Measurements from ENCODE around the gene B4GALT7.
"Not testable (repeated sequence)": the region's sequence is repeated elsewhere in the genome, so short reads cannot be mapped to it uniquely, and the experiment has no call there.

Gene B4GALT7

GRCh38 chr5:177611446-177612214, 11.7 kb downstream of the B4GALT7 start:
- no peak overlapping the region for H3K27ac ChIP-seq (ENCODE audit: low read depth, low read length)
- peaks cover 10% of the 10 kb centered on the region for H3K4me1 ChIP-seq (ENCODE audit: insufficient read depth, low read length)
- no peaks in the 10 kb centered on the region for H3K27me3 ChIP-seq (ENCODE audit: control insufficient read depth in 1 of 2, insufficient read depth in 2 of 2, low read length in 2 of 2)
- no peak overlapping the region for H3K4me3 ChIP-seq (ENCODE audit: low read depth in 1 of 2, low read length in 2 of 2)
- peaks cover 5% of the 10 kb centered on the region for H3K36me3 ChIP-seq (ENCODE audit: insufficient read depth, low read length)
- H3K9me3 ChIP-seq (ENCODE audit: low read length) = no peaks in the 10 kb centered on the region
- H3K9ac ChIP-seq (ENCODE audit: low read length) = no peak overlapping the region

- Histone ChIP-seq H3K27ac (ENCODE audit: low read depth, low read length) (no peak overlapping the region), H3K9ac (ENCODE audit: low read length) (no peak overlapping the region), H3K36me3 (ENCODE audit: insufficient read depth, low read length) (peaks cover 9% of the 10 kb centered on the region), H3K4me1 (ENCODE audit: insufficient read depth, low read length) (peaks cover 6% of the 10 kb centered on the region), H3K4me3 (ENCODE audit: low read depth in 1 of 2, low read length in 2 of 2) (no peak overlapping the region), H3K27me3 (ENCODE audit: control insufficient read depth in 1 of 2, insufficient read depth in 2 of 2, low read length in 2 of 2) (no peaks in the 10 kb centered on the region), H3K9me3 (ENCODE audit: low read length) (no peaks in the 10 kb centered on the region)
Observed at GRCh38 chr5:177612215-177612673, 12.3 kb downstream of the B4GALT7 start.

GRCh38 chr5:177620560-177620959, 20.6 kb downstream of the B4GALT7 start:
- no peaks in the 10 kb centered on the region for H3K27me3 ChIP-seq (ENCODE audit: control insufficient read depth in 1 of 2, insufficient read depth in 2 of 2, low read length in 2 of 2)
- peaks cover 36% of the 10 kb centered on the region for H3K36me3 ChIP-seq (ENCODE audit: insufficient read depth, low read length)
- no peak overlapping the region for H3K4me3 ChIP-seq (ENCODE audit: low read depth in 1 of 2, low read length in 2 of 2)
- H3K27ac ChIP-seq (ENCODE audit: low read depth, low read length) = no peak overlapping the region
- H3K4me1 ChIP-seq (ENCODE audit: insufficient read depth, low read length) = no peaks in the 10 kb centered on the region
- no peaks in the 10 kb centered on the region for H3K9me3 ChIP-seq (ENCODE audit: low read length)
- no peak overlapping the region for H3K9ac ChIP-seq (ENCODE audit: low read length)

- H3K27ac ChIP-seq (ENCODE audit: low read depth, low read length); H3K9me3 ChIP-seq (ENCODE audit: low read length); H3K4me3 ChIP-seq (ENCODE audit: low read depth in 1 of 2, low read length in 2 of 2); H3K4me1 ChIP-seq (ENCODE audit: insufficient read depth, low read length); H3K9ac ChIP-seq (ENCODE audit: low read length); H3K27me3 ChIP-seq (ENCODE audit: control insufficient read depth in 1 of 2, insufficient read depth in 2 of 2, low read length in 2 of 2): not testable (repeated sequence)
- peaks cover 16% of the 10 kb centered on the region for H3K36me3 ChIP-seq (ENCODE audit: insufficient read depth, low read length)
Observed at GRCh38 chr5:177624172-177624571, 24.2 kb downstream of the B4GALT7 start.

GRCh38 chr5:177630186-177630585, 30.3 kb downstream of the B4GALT7 start:
- not testable (repeated sequence) for H3K27ac ChIP-seq (ENCODE audit: low read depth, low read length); H3K4me3 ChIP-seq (ENCODE audit: low read depth in 1 of 2, low read length in 2 of 2); H3K36me3 ChIP-seq (ENCODE audit: insufficient read depth, low read length); H3K9ac ChIP-seq (ENCODE audit: low read length); H3K4me1 ChIP-seq (ENCODE audit: insufficient read depth, low read length); H3K9me3 ChIP-seq (ENCODE audit: low read length); H3K27me3 ChIP-seq (ENCODE audit: control insufficient read depth in 1 of 2, insufficient read depth in 2 of 2, low read length in 2 of 2)

- not testable (repeated sequence) for H3K27me3 ChIP-seq (ENCODE audit: control insufficient read depth in 1 of 2, insufficient read depth in 2 of 2, low read length in 2 of 2); H3K27ac ChIP-seq (ENCODE audit: low read depth, low read length); H3K4me3 ChIP-seq (ENCODE audit: low read depth in 1 of 2, low read length in 2 of 2); H3K9ac ChIP-seq (ENCODE audit: low read length); H3K36me3 ChIP-seq (ENCODE audit: insufficient read depth, low read length); H3K4me1 ChIP-seq (ENCODE audit: insufficient read depth, low read length); H3K9me3 ChIP-seq (ENCODE audit: low read length)
Observed at GRCh38 chr5:177634912-177635311, 35.0 kb downstream of the B4GALT7 start.

- not testable (repeated sequence) for H3K4me1 ChIP-seq (ENCODE audit: insufficient read depth, low read length); H3K4me3 ChIP-seq (ENCODE audit: low read depth in 1 of 2, low read length in 2 of 2); H3K9ac ChIP-seq (ENCODE audit: low read length); H3K9me3 ChIP-seq (ENCODE audit: low read length); H3K27me3 ChIP-seq (ENCODE audit: control insufficient read depth in 1 of 2, insufficient read depth in 2 of 2, low read length in 2 of 2); H3K36me3 ChIP-seq (ENCODE audit: insufficient read depth, low read length); H3K27ac ChIP-seq (ENCODE audit: low read depth, low read length)
Observed at GRCh38 chr5:177645462-177645861, 45.5 kb downstream of the B4GALT7 start.

GRCh38 chr5:177651235-177651634, 51.3 kb downstream of the B4GALT7 start:
- H3K4me3 ChIP-seq (ENCODE audit: low read depth in 1 of 2, low read length in 2 of 2); H3K4me1 ChIP-seq (ENCODE audit: insufficient read depth, low read length); H3K27me3 ChIP-seq (ENCODE audit: control insufficient read depth in 1 of 2, insufficient read depth in 2 of 2, low read length in 2 of 2); H3K27ac ChIP-seq (ENCODE audit: low read depth, low read length); H3K36me3 ChIP-seq (ENCODE audit: insufficient read depth, low read length); H3K9ac ChIP-seq (ENCODE audit: low read length); H3K9me3 ChIP-seq (ENCODE audit: low read length): not testable (repeated sequence)

- not testable (repeated sequence) for H3K4me1 ChIP-seq (ENCODE audit: insufficient read depth, low read length); H3K9ac ChIP-seq (ENCODE audit: low read length); H3K9me3 ChIP-seq (ENCODE audit: low read length); H3K4me3 ChIP-seq (ENCODE audit: low read depth in 1 of 2, low read length in 2 of 2); H3K27me3 ChIP-seq (ENCODE audit: control insufficient read depth in 1 of 2, insufficient read depth in 2 of 2, low read length in 2 of 2); H3K36me3 ChIP-seq (ENCODE audit: insufficient read depth, low read length); H3K27ac ChIP-seq (ENCODE audit: low read depth, low read length)
Observed at GRCh38 chr5:177657846-177658245, 57.9 kb downstream of the B4GALT7 start.

GRCh38 chr5:177658542-177658941, 58.6 kb downstream of the B4GALT7 start:
- not testable (repeated sequence) for H3K4me3 ChIP-seq (ENCODE audit: low read depth in 1 of 2, low read length in 2 of 2); H3K27me3 ChIP-seq (ENCODE audit: control insufficient read depth in 1 of 2, insufficient read depth in 2 of 2, low read length in 2 of 2); H3K36me3 ChIP-seq (ENCODE audit: insufficient read depth, low read length); H3K9ac ChIP-seq (ENCODE audit: low read length); H3K9me3 ChIP-seq (ENCODE audit: low read length); H3K27ac ChIP-seq (ENCODE audit: low read depth, low read length); H3K4me1 ChIP-seq (ENCODE audit: insufficient read depth, low read length)

All from muscle layer of colon (tissue), 2 donors.